Uterus (tissue), 2 donors: ENCODE results near the gene PID1.

Experiments used
- POLR2A ChIP-seq, 2 donors: fragments of 450-650 bp; IDR thresholded peaks; one replicate each; pipeline ENCODE4 v1.6.1; 2016; ENCODE audit warnings: antibody characterized with exemption in 2 of 2, mild to moderate bottlenecking in 1 of 2, moderate library complexity in 1 of 2
- TF ChIP-seq, protein P1 (sequence below), 4 experiments: fragments of 200-600 bp in 2 of 4; fragments of 450-650 bp in 2 of 4; sonication (generic) in 2 of 4; IDR thresholded peaks; one replicate each; pipeline ENCODE4 v1.5.1; 2016 to 2019; ENCODE audit warnings: antibody characterized with exemption in 4 of 4, mild to moderate bottlenecking in 2 of 4, moderate library complexity in 1 of 4

DNA sequence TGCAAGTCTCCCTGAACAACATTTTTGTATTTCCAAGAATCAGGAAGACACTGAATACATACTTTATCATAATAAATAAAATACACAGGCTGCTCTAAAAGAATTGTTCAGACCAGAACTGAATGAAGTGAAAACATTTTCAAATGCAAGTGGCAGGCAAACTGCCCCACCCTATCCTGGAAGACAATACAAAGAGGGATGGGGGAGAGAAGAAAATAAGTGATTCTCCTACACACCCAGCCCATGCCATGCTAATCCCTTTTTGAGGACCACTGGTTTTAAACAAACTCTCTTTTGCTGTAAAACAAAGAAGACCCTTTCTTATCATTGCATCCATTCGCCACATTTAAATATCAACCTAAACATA is 95.6 kb downstream of the PID1 start:
- TF ChIP-seq, protein P1, sequence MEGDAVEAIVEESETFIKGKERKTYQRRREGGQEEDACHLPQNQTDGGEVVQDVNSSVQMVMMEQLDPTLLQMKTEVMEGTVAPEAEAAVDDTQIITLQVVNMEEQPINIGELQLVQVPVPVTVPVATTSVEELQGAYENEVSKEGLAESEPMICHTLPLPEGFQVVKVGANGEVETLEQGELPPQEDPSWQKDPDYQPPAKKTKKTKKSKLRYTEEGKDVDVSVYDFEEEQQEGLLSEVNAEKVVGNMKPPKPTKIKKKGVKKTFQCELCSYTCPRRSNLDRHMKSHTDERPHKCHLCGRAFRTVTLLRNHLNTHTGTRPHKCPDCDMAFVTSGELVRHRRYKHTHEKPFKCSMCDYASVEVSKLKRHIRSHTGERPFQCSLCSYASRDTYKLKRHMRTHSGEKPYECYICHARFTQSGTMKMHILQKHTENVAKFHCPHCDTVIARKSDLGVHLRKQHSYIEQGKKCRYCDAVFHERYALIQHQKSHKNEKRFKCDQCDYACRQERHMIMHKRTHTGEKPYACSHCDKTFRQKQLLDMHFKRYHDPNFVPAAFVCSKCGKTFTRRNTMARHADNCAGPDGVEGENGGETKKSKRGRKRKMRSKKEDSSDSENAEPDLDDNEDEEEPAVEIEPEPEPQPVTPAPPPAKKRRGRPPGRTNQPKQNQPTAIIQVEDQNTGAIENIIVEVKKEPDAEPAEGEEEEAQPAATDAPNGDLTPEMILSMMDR (IDR thresholded peaks at IDR 0.05) = no peak
- no peak for TF ChIP-seq POLR2A (IDR thresholded peaks at IDR 0.05)
